HepG2 (cell line): ENCODE data around the gene RASGRF1.

ENCODE experiments used
- EZH2 ChIP-seq: conservative IDR thresholded peaks from 2 replicates; pipeline ENCODE4 v1.6.1; 2012; ENCODE audit warnings: mild to moderate bottlenecking, low read depth, low read length, moderate library complexity
- KAT7 ChIP-seq: IDR thresholded peaks from 2 replicates; pipeline ENCODE4 v1.6.1; 2018; ENCODE audit warnings: borderline replicate concordance, missing compliant biosample characterization
- MAZ ChIP-seq, 2 experiments: sonication (generic) in 1 of 2; formaldehyde crosslinking in 1 of 2; IDR thresholded peaks; 2 replicates each; pipeline versions ENCODE4 v1.5.0 to v1.6.1; 2012 to 2020; ENCODE audit warnings: low read depth in 2 of 2, mild to moderate bottlenecking in 2 of 2, borderline replicate concordance in 1 of 2, improper control_type of control experiment in 1 of 2, low read length in 1 of 2, missing genetic modification reagents in 1 of 2, moderate library complexity in 1 of 2
- RFX5 ChIP-seq: IDR thresholded peaks from 2 replicates; pipeline ENCODE4 v1.6.1; 2011; ENCODE audit warnings: low read depth, low read length, improper control_type of control experiment
- SIN3A ChIP-seq: IDR thresholded peaks from 2 replicates; pipeline ENCODE4 v1.6.1; 2011; ENCODE audit warnings: low read depth, mild to moderate bottlenecking, control low read depth, low read length, borderline replicate concordance
- ZNF263 ChIP-seq: sonication (generic); formaldehyde crosslinking; IDR thresholded peaks from 2 replicates; pipeline ENCODE4 v1.4.0; 2020; ENCODE audit warnings: missing genetic modification reagents
- ZNF670 ChIP-seq: sonication (generic); formaldehyde crosslinking; IDR thresholded peaks from 2 replicates; pipeline ENCODE4 v1.8.0; 2022; ENCODE audit warnings: mild to moderate bottlenecking, missing genetic modification reagents, borderline replicate concordance
- ZNF672 ChIP-seq: sonication (generic); formaldehyde crosslinking; IDR thresholded peaks from 2 replicates; pipeline ENCODE4 v1.8.1; 2022; ENCODE audit warnings: missing genetic modification reagents
- ZZZ3 ChIP-seq: sonication (generic); formaldehyde crosslinking; IDR thresholded peaks from 2 replicates; pipeline ENCODE4 v1.4.0; 2020; ENCODE audit warnings: missing genetic modification reagents, mild to moderate bottlenecking, borderline replicate concordance
- TF ChIP-seq, protein P1 (sequence below): sonication (generic); formaldehyde crosslinking; IDR thresholded peaks from 2 replicates; pipeline ENCODE4 v1.4.0; 2020; ENCODE audit warnings: missing genetic modification reagents, borderline replicate concordance
- TF ChIP-seq, protein P2 (sequence below): sonication (generic); formaldehyde crosslinking; IDR thresholded peaks from 2 replicates; pipeline ENCODE4 v1.5.0; 2020; ENCODE audit warnings: mild to moderate bottlenecking, missing genetic modification reagents, moderate library complexity

DNA sequence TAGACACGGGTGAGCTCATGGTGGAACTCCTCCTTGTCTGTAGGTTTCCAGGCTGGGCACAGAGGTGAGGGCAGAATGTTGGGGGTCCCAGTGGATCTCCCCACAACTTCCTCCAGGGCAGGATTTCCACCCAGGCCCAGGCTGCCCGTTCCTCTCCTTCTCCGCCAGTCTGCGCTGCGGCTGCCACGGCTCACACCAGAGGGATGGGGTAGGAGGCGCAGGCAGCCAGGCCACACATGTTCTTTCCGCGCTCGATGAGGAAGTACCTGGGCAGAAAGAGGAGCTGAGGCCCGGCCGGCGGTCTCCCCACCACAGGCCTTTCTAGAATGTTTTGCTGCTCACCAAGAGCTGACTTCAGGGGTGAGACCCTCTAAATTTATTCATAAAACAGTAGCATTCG, 168.6 kb downstream of the RASGRF1 start:
- TF ChIP-seq ZNF263, result no peak
- TF ChIP-seq, protein P1, sequence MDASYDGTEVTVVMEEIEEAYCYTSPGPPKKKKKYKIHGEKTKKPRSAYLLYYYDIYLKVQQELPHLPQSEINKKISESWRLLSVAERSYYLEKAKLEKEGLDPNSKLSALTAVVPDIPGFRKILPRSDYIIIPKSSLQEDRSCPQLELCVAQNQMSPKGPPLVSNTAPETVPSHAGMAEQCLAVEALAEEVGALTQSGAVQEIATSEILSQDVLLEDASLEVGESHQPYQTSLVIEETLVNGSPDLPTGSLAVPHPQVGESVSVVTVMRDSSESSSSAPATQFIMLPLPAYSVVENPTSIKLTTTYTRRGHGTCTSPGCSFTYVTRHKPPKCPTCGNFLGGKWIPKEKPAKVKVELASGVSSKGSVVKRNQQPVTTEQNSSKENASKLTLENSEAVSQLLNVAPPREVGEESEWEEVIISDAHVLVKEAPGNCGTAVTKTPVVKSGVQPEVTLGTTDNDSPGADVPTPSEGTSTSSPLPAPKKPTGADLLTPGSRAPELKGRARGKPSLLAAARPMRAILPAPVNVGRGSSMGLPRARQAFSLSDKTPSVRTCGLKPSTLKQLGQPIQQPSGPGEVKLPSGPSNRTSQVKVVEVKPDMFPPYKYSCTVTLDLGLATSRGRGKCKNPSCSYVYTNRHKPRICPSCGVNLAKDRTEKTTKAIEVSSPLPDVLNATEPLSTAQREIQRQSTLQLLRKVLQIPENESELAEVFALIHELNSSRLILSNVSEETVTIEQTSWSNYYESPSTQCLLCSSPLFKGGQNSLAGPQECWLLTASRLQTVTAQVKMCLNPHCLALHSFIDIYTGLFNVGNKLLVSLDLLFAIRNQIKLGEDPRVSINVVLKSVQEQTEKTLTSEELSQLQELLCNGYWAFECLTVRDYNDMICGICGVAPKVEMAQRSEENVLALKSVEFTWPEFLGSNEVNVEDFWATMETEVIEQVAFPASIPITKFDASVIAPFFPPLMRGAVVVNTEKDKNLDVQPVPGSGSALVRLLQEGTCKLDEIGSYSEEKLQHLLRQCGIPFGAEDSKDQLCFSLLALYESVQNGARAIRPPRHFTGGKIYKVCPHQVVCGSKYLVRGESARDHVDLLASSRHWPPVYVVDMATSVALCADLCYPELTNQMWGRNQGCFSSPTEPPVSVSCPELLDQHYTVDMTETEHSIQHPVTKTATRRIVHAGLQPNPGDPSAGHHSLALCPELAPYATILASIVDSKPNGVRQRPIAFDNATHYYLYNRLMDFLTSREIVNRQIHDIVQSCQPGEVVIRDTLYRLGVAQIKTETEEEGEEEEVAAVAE (CRISPR knock-in tag), result no peak
- TF ChIP-seq ZNF670 (CRISPR knock-in tag), result no peak
- TF ChIP-seq SIN3A, result no peak
- no peak for TF ChIP-seq RFX5
- TF ChIP-seq KAT7 (CRISPR knock-in tag), result no peak
- no peak for TF ChIP-seq EZH2
- no peak for TF ChIP-seq MAZ (IDR thresholded peaks at IDR 0.05; ENCODE audit: borderline replicate concordance, low read depth, low read length)
- TF ChIP-seq MAZ (CRISPR knock-in tag; IDR thresholded peaks at IDR 0.05; ENCODE audit: low read depth), result no peak
- no peak for TF ChIP-seq ZNF672
- TF ChIP-seq, protein P2, sequence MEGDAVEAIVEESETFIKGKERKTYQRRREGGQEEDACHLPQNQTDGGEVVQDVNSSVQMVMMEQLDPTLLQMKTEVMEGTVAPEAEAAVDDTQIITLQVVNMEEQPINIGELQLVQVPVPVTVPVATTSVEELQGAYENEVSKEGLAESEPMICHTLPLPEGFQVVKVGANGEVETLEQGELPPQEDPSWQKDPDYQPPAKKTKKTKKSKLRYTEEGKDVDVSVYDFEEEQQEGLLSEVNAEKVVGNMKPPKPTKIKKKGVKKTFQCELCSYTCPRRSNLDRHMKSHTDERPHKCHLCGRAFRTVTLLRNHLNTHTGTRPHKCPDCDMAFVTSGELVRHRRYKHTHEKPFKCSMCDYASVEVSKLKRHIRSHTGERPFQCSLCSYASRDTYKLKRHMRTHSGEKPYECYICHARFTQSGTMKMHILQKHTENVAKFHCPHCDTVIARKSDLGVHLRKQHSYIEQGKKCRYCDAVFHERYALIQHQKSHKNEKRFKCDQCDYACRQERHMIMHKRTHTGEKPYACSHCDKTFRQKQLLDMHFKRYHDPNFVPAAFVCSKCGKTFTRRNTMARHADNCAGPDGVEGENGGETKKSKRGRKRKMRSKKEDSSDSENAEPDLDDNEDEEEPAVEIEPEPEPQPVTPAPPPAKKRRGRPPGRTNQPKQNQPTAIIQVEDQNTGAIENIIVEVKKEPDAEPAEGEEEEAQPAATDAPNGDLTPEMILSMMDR (CRISPR knock-in tag), result no peak
- no peak for TF ChIP-seq ZZZ3
